Activated T-cell treated with anti-CD3 and anti-CD28 coated beads, Interleukin-2, amount 50 U/mL, for 4 hours (primary cell): Measurements from ENCODE around the gene LIFR. TPM values are rescaled to one million over a fixed set of nuclear protein-coding genes. Genes with fewer than 3 reads are reported as not detected.

Experiments
- ATAC-seq, 2 donors: fragments of 200-7000 bp; cut with Tn5 transposase; one replicate each; pipeline ENCODE4 v1.10.0; 2021
- DNase-seq: peaks from one replicate; pipeline ENCODE4 v3.0.0-alpha.2; 2020
- H3K27me3 Mint-ChIP-seq: one replicate; pipeline ENCODE4 v1.8.0; 2021; ENCODE audit warnings: low read depth, mixed read lengths
- H3K36me3 Mint-ChIP-seq: one replicate; pipeline ENCODE4 v1.8.0; 2022; ENCODE audit warnings: mixed read lengths; ENCODE audit not compliant: insufficient read depth
- H3K4me1 Mint-ChIP-seq: one replicate; pipeline ENCODE4 v1.8.0; 2021; ENCODE audit warnings: low read depth, mixed read lengths
- H3K4me3 Mint-ChIP-seq: one replicate; pipeline ENCODE4 v1.8.0; 2021; ENCODE audit warnings: mild to moderate bottlenecking, moderate library complexity, mixed read lengths
- H3K9me3 Mint-ChIP-seq: one replicate; pipeline ENCODE4 v1.8.0; 2021; ENCODE audit warnings: mixed read lengths
- total RNA-seq, 3 donors: library from RNA; stranded (reverse); gene quantifications; one replicate each; pipeline ENCODE4 v1.2.1, GENCODE V29; 2021

Gene LIFR
- total RNA-seq, 3 donors from 2014 or later = 0.23 to 0.43 (median 0.24) TPM

- DNase-seq = no peak
- H3K27me3 Mint-ChIP-seq = peaks cover 66% of the 10 kb centered on the region
- no peaks in the 10 kb centered on the region for H3K9me3 Mint-ChIP-seq
- no peaks in the 10 kb centered on the region for H3K36me3 Mint-ChIP-seq
- peaks cover 4% of the 10 kb centered on the region for H3K4me1 Mint-ChIP-seq
- ATAC-seq = no peak
- H3K4me3 Mint-ChIP-seq = no peak overlapping the region
Measured at GRCh38 chr5:38447786-38448185, 108.7 kb downstream of the LIFR start.

- peaks cover 61% of the 10 kb centered on the region for H3K27me3 Mint-ChIP-seq
- no peaks in the 10 kb centered on the region for H3K36me3 Mint-ChIP-seq
- no peaks in the 10 kb centered on the region for H3K9me3 Mint-ChIP-seq
- no peak overlapping the region for H3K4me3 Mint-ChIP-seq
- no peak for ATAC-seq
- no peaks in the 10 kb centered on the region for H3K4me1 Mint-ChIP-seq
- DNase-seq = no peak
Measured at GRCh38 chr5:38447056-38447455, 109.4 kb downstream of the LIFR start.

- no peaks in the 10 kb centered on the region for H3K36me3 Mint-ChIP-seq
- no peaks in the 10 kb centered on the region for H3K9me3 Mint-ChIP-seq
- DNase-seq (no peak), ATAC-seq (no peak)
- H3K4me1 Mint-ChIP-seq = no peaks in the 10 kb centered on the region
- H3K27me3 Mint-ChIP-seq = peaks cover 65% of the 10 kb centered on the region
- no peak overlapping the region for H3K4me3 Mint-ChIP-seq
Measured at GRCh38 chr5:38446029-38446522, 110.4 kb downstream of the LIFR start.

GRCh38 chr5:38445374-38446028, 110.9 kb downstream of the LIFR start:
- no peaks in the 10 kb centered on the region for H3K4me1 Mint-ChIP-seq
- no peak overlapping the region for H3K4me3 Mint-ChIP-seq
- no peak for ATAC-seq
- no peaks in the 10 kb centered on the region for H3K36me3 Mint-ChIP-seq
- no peak for DNase-seq
- H3K9me3 Mint-ChIP-seq = no peaks in the 10 kb centered on the region
- peaks cover 63% of the 10 kb centered on the region for H3K27me3 Mint-ChIP-seq

- ATAC-seq (no peak), DNase-seq (no peak)
- Mint-ChIP-seq H3K4me3 (no peak overlapping the region), H3K27me3 (peaks cover 48% of the 10 kb centered on the region), H3K4me1 (no peaks in the 10 kb centered on the region), H3K9me3 (no peaks in the 10 kb centered on the region), H3K36me3 (no peaks in the 10 kb centered on the region)
Measured at GRCh38 chr5:38443390-38443789, 113.1 kb downstream of the LIFR start.

- Mint-ChIP-seq H3K27me3 (peaks cover 38% of the 10 kb centered on the region), H3K36me3 (no peaks in the 10 kb centered on the region), H3K4me3 (no peak overlapping the region), H3K9me3 (no peaks in the 10 kb centered on the region), H3K4me1 (no peaks in the 10 kb centered on the region)
- DNase-seq = no peak
- no peak for ATAC-seq
Measured at GRCh38 chr5:38442247-38442573, 114.2 kb downstream of the LIFR start.

GRCh38 chr5:38441453-38442246, 114.8 kb downstream of the LIFR start:
- Mint-ChIP-seq H3K36me3 (no peaks in the 10 kb centered on the region), H3K9me3 (no peaks in the 10 kb centered on the region), H3K27me3 (peaks cover 36% of the 10 kb centered on the region), H3K4me1 (no peaks in the 10 kb centered on the region), H3K4me3 (no peak overlapping the region)
- peak; percentile 97 to 98 for ATAC-seq
- peak; percentile 73 for DNase-seq

GRCh38 chr5:38438757-38439156, 117.7 kb downstream of the LIFR start:
- H3K36me3 Mint-ChIP-seq = no peaks in the 10 kb centered on the region
- ATAC-seq (no peak), DNase-seq (no peak)
- no peak overlapping the region for H3K4me3 Mint-ChIP-seq
- peaks cover 27% of the 10 kb centered on the region for H3K27me3 Mint-ChIP-seq
- no peaks in the 10 kb centered on the region for H3K4me1 Mint-ChIP-seq
- no peaks in the 10 kb centered on the region for H3K9me3 Mint-ChIP-seq

- Mint-ChIP-seq H3K4me3 (no peak overlapping the region), H3K4me1 (no peaks in the 10 kb centered on the region), H3K27me3 (peaks cover 19% of the 10 kb centered on the region), H3K36me3 (no peaks in the 10 kb centered on the region), H3K9me3 (no peaks in the 10 kb centered on the region)
- no peak for ATAC-seq
- DNase-seq = no peak
Measured at GRCh38 chr5:38434966-38435705, 121.3 kb downstream of the LIFR start.

- no peaks in the 10 kb centered on the region for H3K9me3 Mint-ChIP-seq
- DNase-seq (no peak), ATAC-seq (no peak)
- H3K4me1 Mint-ChIP-seq = no peaks in the 10 kb centered on the region
- peaks cover 24% of the 10 kb centered on the region for H3K27me3 Mint-ChIP-seq
- H3K36me3 Mint-ChIP-seq = no peaks in the 10 kb centered on the region
- H3K4me3 Mint-ChIP-seq = no peak overlapping the region
Measured at GRCh38 chr5:38433160-38433861, 123.1 kb downstream of the LIFR start.

- no peak for DNase-seq
- H3K27me3 Mint-ChIP-seq = peaks cover 28% of the 10 kb centered on the region
- H3K36me3 Mint-ChIP-seq = no peaks in the 10 kb centered on the region
- no peak overlapping the region for H3K4me3 Mint-ChIP-seq
- no peaks in the 10 kb centered on the region for H3K9me3 Mint-ChIP-seq
- H3K4me1 Mint-ChIP-seq = no peaks in the 10 kb centered on the region
- no peak for ATAC-seq
Measured at GRCh38 chr5:38431242-38431853, 125.1 kb downstream of the LIFR start.

- Mint-ChIP-seq H3K27me3 (peaks cover 21% of the 10 kb centered on the region), H3K4me3 (no peak overlapping the region), H3K36me3 (no peaks in the 10 kb centered on the region), H3K4me1 (no peaks in the 10 kb centered on the region), H3K9me3 (no peaks in the 10 kb centered on the region)
- DNase-seq (no peak), ATAC-seq (no peak)
Measured at GRCh38 chr5:38426986-38427950, 129.2 kb downstream of the LIFR start.

- DNase-seq (no peak), ATAC-seq (no peak)
- Mint-ChIP-seq H3K36me3 (no peaks in the 10 kb centered on the region), H3K9me3 (no peaks in the 10 kb centered on the region), H3K4me1 (no peaks in the 10 kb centered on the region), H3K27me3 (peaks cover 28% of the 10 kb centered on the region), H3K4me3 (no peak overlapping the region)
Measured at GRCh38 chr5:38426490-38426889, 130.0 kb downstream of the LIFR start.
